ENCODE results near the gene WDR91.

Gene WDR91

DNA sequence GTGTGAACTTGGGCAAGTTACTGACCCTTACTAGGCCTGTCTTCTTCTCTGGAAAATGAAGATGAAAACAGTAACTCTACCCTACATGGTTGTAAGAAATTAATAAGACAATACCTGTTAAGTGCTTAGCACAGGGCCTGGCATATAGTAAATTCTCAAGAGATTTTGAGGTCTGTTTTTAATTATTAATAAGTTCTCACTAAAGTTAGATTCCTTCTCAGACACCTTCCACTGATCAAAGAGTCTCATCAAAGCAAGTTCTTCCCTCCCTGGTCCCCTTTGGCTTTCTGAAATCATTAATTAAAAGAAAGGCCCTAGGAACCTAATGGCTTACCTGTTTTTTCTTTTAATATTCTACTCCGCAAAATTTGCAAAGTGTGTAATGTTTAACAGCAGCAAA, 58.9 kb downstream of the WDR91 start:
- TF ChIP-seq CTCF (IDR thresholded peaks at IDR 0.05; ENCODE audit: borderline replicate concordance, insufficient read depth, low read depth, low read length), result no peak
- no peak overlapping the region for H3K4me3 ChIP-seq (ENCODE audit: low read depth, low read length)

DNA sequence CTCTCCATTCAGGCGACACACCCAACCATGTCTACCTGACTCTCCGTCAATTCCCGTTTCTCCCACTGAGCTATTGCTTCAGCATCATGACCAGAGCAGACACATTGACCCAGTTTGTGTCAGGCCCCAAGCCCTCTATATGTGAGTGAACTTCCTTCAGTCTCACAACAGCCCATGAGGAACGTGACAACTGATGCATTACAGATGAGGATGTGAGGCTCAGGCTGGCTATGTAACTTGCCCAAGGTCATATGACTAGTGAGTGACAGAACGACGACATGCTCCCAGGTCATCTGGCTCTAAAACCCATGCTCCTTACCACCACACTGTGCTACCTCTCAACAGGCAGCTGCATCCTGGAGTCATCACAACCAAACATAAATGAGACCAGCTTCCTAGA, 59.8 kb downstream of the WDR91 start:
- H3K4me3 ChIP-seq (ENCODE audit: low read depth, low read length), result no peak overlapping the region
- TF ChIP-seq CTCF (IDR thresholded peaks at IDR 0.05; ENCODE audit: borderline replicate concordance, insufficient read depth, low read depth, low read length), result no peak

DNA sequence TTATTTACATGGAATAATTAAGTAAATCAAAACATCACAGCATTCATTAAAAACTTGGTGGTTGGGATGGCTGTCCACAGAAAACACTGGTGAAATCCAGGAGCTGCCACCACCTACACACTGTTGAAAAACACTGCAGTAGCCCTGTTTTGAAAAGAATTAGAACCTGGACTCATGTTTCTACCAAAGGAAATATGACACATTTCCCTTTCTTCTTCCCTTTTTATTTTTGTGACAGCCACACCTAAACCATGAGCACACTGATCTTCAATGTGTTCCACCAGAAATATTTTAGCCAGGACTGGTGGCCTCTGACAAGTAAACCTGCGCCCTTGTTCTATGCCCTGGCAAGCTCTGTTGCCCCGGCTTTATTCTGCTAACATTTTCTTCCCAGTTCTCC, 60.2 kb downstream of the WDR91 start:
- H3K4me3 ChIP-seq (ENCODE audit: low read depth, low read length), result no peak overlapping the region
- TF ChIP-seq CTCF (IDR thresholded peaks at IDR 0.05; ENCODE audit: borderline replicate concordance, insufficient read depth, low read depth, low read length), result no peak

DNA sequence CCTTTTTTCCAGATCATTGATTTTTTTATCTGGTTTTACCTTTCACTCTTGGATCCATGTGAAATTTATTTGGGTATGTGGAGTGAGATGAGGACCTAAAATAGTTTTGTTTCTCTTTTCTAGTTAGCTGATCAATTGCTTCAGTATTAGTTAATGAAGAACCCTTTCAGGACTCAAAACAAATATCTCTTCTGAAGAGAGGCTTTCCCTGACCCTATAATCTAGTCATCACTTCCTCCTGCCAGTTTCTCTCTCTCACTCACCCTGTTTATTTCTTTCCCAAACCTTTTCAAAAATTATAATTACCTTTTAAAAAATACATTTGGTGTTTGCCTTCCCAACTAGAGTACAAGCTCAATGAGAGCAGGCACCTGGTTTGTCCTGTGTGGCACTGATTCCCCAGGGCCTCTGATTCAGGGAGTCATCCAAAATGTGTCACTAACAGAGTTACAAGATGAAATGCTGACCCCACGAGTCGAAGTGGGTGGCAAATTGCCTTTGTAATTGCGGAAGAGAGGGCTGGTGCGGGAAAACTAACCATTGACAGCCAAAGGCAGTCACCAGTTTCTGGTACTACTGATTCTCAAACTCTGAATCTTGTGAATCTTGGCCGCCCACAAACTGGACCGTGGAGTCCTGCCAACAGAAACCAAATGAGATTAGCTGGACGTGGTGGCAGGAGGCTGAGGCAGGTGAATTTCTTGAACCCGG, 61.1 kb downstream of the WDR91 start:
- no peak overlapping the region for H3K4me3 ChIP-seq (ENCODE audit: low read depth, low read length)
- TF ChIP-seq CTCF (IDR thresholded peaks at IDR 0.05; ENCODE audit: borderline replicate concordance, insufficient read depth, low read depth, low read length), result no peak

DNA sequence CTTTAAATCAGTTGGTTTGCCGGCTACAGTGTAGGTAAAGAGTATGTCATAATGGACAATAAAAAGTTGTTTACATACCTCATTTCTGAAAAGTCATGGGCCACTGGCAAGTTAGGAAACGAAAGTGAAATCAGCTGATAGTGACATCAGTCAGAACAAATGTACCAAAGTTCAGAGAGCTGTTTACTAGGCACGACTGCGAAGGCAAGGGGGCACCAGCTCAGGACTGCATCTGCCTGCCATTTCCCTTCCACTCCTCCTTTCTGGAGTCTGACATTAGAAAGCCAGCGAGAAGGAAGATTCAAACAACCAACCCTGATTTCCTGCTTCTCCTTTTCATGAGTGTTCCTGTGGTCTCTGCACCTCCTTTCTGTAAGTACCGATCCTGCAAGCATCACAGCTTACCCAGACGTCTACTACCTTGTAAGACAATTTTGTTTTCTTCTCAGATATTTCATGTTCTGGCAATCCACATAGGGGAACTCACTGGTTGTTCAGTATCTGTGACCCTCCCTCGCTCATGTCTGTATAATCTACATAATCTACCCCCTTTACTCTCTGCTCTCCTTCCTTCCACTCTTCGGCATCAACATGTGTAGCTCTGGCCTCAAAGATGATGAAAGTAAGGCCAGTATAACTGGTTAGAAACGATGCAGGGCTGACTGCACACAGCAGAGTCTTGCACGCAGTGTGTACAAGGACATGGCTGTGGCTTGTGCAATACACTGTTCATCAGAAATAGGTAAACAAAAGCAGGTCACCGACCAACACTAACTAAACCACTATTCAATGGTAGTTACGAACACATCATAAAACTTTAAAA, 63.2 kb downstream of the WDR91 start, which contains the start of gene TMEM140:
Gene TMEM140, plus strand, starts transcription at position 174 of the 823 bp plus-strand sequence. CDS start 16,370 bp downstream, outside the sequence.
- TF ChIP-seq CTCF (IDR thresholded peaks at IDR 0.05; ENCODE audit: borderline replicate concordance, insufficient read depth, low read depth, low read length), result no peak
- peak within 1 kb of the TSS; percentile 50 for H3K4me3 ChIP-seq (ENCODE audit: low read depth, low read length)

DNA sequence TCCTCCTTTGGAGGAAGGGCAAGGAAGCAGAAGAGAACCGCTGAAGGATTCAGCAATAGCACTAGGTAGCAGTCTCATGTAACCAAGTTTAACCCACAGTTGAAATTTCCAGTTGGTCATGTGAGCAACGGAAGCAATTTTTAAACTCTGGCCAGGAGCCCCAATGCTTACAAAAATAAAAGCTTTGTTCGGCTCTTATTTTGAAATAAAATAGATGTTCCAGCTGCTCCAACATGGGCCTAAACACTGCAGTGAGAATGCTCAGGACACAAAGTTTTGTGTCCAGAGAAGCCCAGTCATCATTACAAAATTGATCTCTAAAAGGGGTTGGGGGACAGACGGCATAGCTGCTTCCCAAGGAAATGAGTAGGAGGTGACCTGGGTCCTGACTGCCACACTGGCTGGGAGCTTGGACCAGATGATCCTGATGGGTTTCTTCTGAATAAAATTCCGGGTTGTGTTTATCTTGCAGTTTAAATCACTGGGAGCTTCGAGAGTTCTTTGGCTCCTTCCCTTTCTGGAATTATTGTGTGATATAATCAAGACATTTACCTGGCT, 63.9 kb downstream of the WDR91 start:
- H3K4me3 ChIP-seq (ENCODE audit: low read depth, low read length), result peak overlapping the region; percentile 31
- no peak for TF ChIP-seq CTCF (IDR thresholded peaks at IDR 0.05; ENCODE audit: borderline replicate concordance, insufficient read depth, low read depth, low read length)
